Stimulated activated effector memory CD8-positive, alpha-beta T cell treated with anti-CD3 and anti-CD28 coated beads, Interleukin-12 subunit alpha, Interleukin-12 subunit beta, amount 100 ng/mL, for 72 hours (primary cell): ENCODE data around the gene IDI1.

Experiments used
- ATAC-seq: fragments of 150-1000 bp; cut with Tn5 transposase; 2 replicates; pipeline ENCODE4 v1.10.0; 2021
- DNase-seq, 2 donors: peaks; one replicate each; pipeline ENCODE4 v3.0.0; 2021 to 2022; ENCODE audit warnings: low spot score in 2 of 2
- H3K27ac Mint-ChIP-seq: one replicate; pipeline ENCODE4 v1.8.0; 2022; ENCODE audit warnings: mild to moderate bottlenecking, mixed read lengths
- H3K36me3 Mint-ChIP-seq: one replicate; pipeline ENCODE4 v1.8.0; 2022; ENCODE audit warnings: mild to moderate bottlenecking, mixed read lengths
- H3K4me1 Mint-ChIP-seq: one replicate; pipeline ENCODE4 v1.8.0; 2022; ENCODE audit warnings: mixed read lengths
- H3K4me3 Mint-ChIP-seq: one replicate; pipeline ENCODE4 v1.8.0; 2022; ENCODE audit warnings: mild to moderate bottlenecking, mixed read lengths
- H3K9me3 Mint-ChIP-seq: one replicate; pipeline ENCODE4 v1.8.0; 2022; ENCODE audit warnings: mixed read lengths

The IDI1 gene

DNA sequence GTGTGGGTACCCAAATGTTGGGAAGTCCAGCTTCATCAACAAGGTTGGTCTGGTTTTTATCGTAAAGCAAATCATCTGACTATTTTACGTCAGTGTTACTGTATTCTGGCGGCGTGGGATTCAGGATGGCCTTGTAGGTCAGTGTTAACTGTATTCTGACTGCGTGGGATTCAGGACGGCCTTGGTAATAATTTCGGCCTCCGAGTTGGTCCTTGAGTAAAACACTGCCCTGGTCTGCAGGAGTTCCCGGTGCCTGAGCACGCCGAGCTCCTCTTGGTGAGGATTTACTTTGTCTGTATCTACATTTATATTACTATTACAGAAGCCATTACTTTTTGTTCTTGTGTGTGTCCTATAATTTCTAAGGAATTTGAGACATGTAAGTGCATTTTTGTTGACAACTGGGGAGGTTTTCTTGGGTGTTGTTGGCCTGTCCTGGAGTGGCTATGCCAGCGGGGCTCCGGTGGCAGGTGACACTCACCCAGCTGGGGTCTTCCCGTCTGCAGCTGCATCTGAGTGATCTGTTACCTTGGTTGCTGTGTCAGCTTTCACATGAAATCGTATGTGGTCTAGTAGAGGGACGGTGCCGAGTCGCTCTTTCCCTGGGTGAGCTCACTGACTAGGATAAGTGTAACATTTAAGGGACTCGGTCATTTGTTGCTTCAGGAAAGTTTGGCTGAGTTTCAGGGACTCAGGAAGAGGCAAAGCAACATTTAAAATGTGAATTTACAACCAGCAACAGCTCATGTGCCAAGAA lies 51.5 kb downstream of the IDI1 start:
- Mint-ChIP-seq H3K27ac (no peak overlapping the region), H3K4me1 (peaks cover 23% of the 10 kb centered on the region), H3K9me3 (no peaks in the 10 kb centered on the region), H3K36me3 (peaks cover 100% of the 10 kb centered on the region), H3K4me3 (no peak overlapping the region)
- ATAC-seq (no peak), DNase-seq (no peak)

DNA sequence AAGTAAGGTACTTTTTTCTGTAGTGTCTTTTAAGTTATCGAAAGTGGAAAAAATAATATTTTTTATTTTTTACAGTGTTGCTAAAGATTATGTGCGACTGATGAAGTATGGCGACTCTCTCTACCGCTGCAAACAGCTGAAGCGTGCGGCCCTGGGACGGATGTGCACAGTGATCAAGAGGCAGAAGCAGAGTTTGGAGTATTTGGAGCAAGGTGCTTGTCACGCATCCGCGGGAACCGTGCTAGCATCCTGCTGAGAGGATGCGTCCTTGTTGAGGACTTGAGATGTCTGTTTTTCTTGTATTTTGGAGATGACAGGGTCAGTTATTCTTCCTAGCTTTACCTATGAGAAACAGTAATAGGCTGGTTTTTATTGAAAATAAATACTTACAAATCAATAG lies 52.9 kb downstream of the IDI1 start:
- ATAC-seq (no peak), DNase-seq (no peak)
- Mint-ChIP-seq H3K4me1 (peaks cover 19% of the 10 kb centered on the region), H3K9me3 (no peaks in the 10 kb centered on the region), H3K27ac (no peak overlapping the region), H3K36me3 (peaks cover 100% of the 10 kb centered on the region), H3K4me3 (no peak overlapping the region)

DNA sequence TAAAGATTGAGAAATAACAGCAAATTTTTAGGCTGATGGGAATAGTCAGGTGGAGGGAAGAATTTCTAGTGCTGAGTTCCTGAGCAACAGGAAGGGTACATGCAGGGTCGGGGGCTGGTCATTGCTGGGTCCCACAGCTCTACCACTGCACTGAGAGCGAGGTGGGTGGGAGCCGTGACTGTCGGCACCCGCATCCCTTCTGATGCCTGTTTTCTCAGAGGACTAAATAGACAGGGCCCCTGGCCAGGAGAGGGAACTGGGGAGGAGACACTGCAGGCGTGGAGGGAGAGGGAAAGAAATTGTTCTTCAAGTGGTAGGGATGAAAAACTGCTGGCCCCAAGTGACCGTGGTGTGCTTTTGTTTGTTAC lies 53.4 kb downstream of the IDI1 start:
- DNase-seq (no peak), ATAC-seq (no peak)
- H3K4me1 Mint-ChIP-seq, result peaks cover 19% of the 10 kb centered on the region
- peak overlapping the region; percentile 86 for H3K27ac Mint-ChIP-seq
- no peak overlapping the region for H3K4me3 Mint-ChIP-seq
- H3K9me3 Mint-ChIP-seq, result no peaks in the 10 kb centered on the region
- H3K36me3 Mint-ChIP-seq, result peaks cover 100% of the 10 kb centered on the region

DNA sequence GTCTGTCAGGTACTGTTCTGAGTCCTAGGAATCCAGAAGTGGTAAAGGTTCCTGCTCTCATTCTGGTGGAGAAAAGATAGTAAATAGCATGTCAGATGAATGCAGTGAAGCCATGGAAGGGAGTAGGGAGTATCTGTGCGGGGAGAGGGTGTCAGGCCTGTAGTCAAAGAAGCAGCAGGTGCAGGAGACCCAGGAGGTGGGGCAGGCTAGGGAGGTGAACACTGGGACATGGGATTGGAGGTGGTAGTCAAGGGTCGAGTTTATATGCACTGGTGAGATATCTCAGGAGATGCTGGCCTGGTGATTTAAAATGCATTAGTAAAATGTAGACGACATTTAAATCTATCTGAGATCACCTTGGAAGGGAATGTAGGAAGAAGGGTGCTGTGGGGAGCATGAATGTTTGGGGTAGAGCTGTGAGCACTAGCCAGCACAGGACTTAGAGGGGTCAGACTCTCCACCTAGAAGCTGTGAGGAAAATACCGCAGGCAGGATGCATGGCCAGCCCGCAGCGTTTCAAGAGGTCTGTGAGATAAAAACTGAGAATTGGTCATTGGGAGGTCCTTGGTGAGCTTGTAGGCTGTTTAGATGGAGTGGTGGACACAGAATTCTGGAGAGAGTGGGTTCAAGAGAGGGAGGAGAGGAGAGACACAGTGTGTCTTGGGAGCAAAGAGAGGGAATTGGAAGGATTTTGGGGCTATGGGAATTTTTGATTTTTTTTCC lies 53.9 kb downstream of the IDI1 start:
- Mint-ChIP-seq H3K36me3 (peaks cover 100% of the 10 kb centered on the region), H3K4me1 (peaks cover 23% of the 10 kb centered on the region), H3K27ac (peak overlapping the region; percentile 86), H3K4me3 (no peak overlapping the region), H3K9me3 (no peaks in the 10 kb centered on the region)
- DNase-seq, result no peak
- no peak for ATAC-seq

DNA sequence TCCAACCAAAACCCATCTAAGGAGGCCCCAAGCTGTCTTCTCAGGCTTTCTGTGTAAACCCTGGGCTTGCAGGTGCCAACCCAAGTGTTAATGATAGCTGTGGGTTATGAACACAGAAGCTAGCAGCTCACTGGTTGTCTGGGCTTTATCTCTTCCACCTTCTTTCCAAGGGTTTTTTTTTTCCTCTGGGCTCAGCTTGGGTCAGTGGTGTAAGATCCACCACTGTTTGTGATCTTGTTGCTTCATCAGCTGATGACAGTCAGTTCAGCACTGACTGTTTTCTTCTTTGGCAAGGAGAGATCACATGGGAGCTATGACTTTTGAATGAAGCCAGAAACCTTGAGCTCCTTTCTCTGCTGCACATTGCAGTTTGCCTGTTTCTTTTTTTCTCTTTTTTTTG lies 56.0 kb downstream of the IDI1 start:
- peaks cover 33% of the 10 kb centered on the region for H3K4me1 Mint-ChIP-seq
- no peaks in the 10 kb centered on the region for H3K9me3 Mint-ChIP-seq
- H3K36me3 Mint-ChIP-seq, result peaks cover 99% of the 10 kb centered on the region
- H3K4me3 Mint-ChIP-seq, result no peak overlapping the region
- H3K27ac Mint-ChIP-seq, result no peak overlapping the region
- DNase-seq (no peak), ATAC-seq (no peak)

DNA sequence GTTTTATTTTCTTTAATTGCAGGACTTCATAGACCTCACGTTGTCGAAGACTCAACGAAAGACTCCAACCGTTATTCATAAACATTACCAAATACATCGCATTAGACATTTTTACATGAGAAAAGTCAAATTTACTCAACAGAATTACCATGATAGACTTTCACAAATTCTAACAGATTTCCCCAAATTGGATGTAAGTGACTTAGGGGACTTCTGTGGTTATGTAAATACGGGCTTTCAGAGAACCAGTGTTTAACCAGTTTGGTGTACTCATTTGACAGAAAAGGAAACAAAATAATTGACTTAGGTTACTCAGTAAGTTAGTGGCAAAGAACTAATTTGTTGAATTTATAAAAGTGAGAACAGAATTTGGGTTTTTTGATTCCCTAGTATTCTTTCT lies 56.5 kb downstream of the IDI1 start:
- DNase-seq (no peak), ATAC-seq (no peak)
- Mint-ChIP-seq H3K4me1 (peaks cover 33% of the 10 kb centered on the region), H3K27ac (no peak overlapping the region), H3K9me3 (no peaks in the 10 kb centered on the region), H3K36me3 (peaks cover 95% of the 10 kb centered on the region), H3K4me3 (no peak overlapping the region)

DNA sequence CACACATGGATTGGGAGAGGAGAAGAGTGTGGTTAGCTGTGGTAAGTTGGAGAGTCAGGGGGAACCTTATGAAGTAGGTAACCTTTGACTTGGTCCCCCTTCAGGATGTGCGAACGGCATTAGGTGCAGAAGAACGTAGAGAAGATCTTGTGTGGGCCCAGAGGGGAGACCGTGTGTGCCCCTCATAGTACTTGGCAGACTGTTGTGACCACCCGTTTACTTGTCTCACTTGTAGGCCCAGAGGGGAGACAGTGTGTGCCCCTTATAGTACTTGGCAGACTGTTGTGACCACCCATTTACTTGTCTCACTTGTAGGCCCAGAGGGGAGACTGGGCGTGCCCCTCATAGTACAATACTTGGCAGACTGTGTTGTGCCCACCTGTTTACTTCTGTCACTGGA lies 58.1 kb downstream of the IDI1 start:
- peak overlapping the region; percentile 94 for H3K4me3 Mint-ChIP-seq
- DNase-seq (no peak), ATAC-seq (no peak)
- H3K36me3 Mint-ChIP-seq, result peaks cover 79% of the 10 kb centered on the region
- peaks cover 42% of the 10 kb centered on the region for H3K4me1 Mint-ChIP-seq
- H3K9me3 Mint-ChIP-seq, result no peaks in the 10 kb centered on the region
- H3K27ac Mint-ChIP-seq, result peak overlapping the region; percentile 95
